HCT116 (cell line): Measurements from ENCODE around the gene ARTN. TPM values are rescaled to one million over a fixed set of nuclear protein-coding genes. Genes with fewer than 3 reads are reported as not detected.

ENCODE experiments used
- ATAC-seq: fragments of 200-7000 bp; cut with Tn5 transposase; 2 replicates; pipeline ENCODE4 v1.9.1; 2020; ENCODE audit warnings: mild to moderate bottlenecking, moderate library complexity
- BruUV-seq: library from RNA; stranded (reverse); fragments of 400-500 nt; replicated peaks from 2 replicates; lab custom pipeline; 2021; lab: Mats Ljungman, UMichigan
- CTCF ChIA-PET: fragments of 300-600 bp; sonication (Branson Sonifier 250); formaldehyde crosslinking; loops from one replicate; lab custom pipeline; 2021; ENCODE audit warnings: antibody characterized with exemption; lab: Charles Lee
- POLR2A ChIA-PET: fragments of 300-600, 350-600 bp; sonication (Branson Sonifier 250); formaldehyde crosslinking; loops from one replicate; lab custom pipeline; 2021; ENCODE audit warnings: antibody characterized with exemption; lab: Charles Lee
- RAD21 ChIA-PET, 2 experiments: fragments of 300-600 bp; sonication (Branson Sonifier 250); formaldehyde crosslinking; loops; one replicate each; lab custom pipeline; 2023; ENCODE audit warnings: low total read pairs in 2 of 2; ENCODE audit not compliant: uncharacterized antibody in 2 of 2, unreplicated experiment in 2 of 2, low non-redundant PET in 1 of 2; lab: Charles Lee
- DNase-seq: peaks from one replicate; pipeline ENCODE4 v3.0.0-alpha.2; 2010; ENCODE audit warnings: low read depth, low spot score
- H2AFZ ChIP-seq: fragments of 200-600 bp; shearing (Covaris generic), sonication (generic); 2 replicates; pipeline ENCODE4 v1.6.1; 2017; ENCODE audit warnings: low read depth, mixed run types, mixed read lengths, antibody characterized with exemption, low read length; ENCODE audit not compliant: poor library complexity, severe bottlenecking
- H3K27ac ChIP-seq: 2 replicates; pipeline ENCODE4 v1.5.1; 2012; ENCODE audit warnings: low read depth, low read length
- H3K27me3 ChIP-seq: fragments of 200-600 bp; sonication (generic); 2 replicates; pipeline ENCODE4 v1.6.1; 2016; ENCODE audit warnings: mixed run types, low read length, mixed read lengths; ENCODE audit not compliant: insufficient read depth
- H3K36me3 ChIP-seq, 2 experiments: fragments of 200-500 bp in 1 of 2; fragments of 200-600 bp in 1 of 2; sonication (Bioruptor generic) in 1 of 2; sonication (generic) in 1 of 2; 2 replicates each; pipeline versions ENCODE4 v1.5.1 to v1.6.1; 2014 to 2016; ENCODE audit warnings: low read length in 2 of 2, inconsistent platforms in 1 of 2, mixed read lengths in 1 of 2, mixed run types in 1 of 2; ENCODE audit not compliant: insufficient read depth in 2 of 2, control insufficient read depth in 1 of 2
- H3K4me1 ChIP-seq, 2 experiments: fragments of 200-600 bp in 1 of 2; sonication (generic) in 1 of 2; 2 replicates each; pipeline versions ENCODE4 v1.5.1 to v1.6.1; 2012 to 2017; ENCODE audit warnings: low read length in 2 of 2, inconsistent platforms in 1 of 2, mild to moderate bottlenecking in 1 of 2, mixed read lengths in 1 of 2, mixed run types in 1 of 2, moderate library complexity in 1 of 2; ENCODE audit not compliant: insufficient read depth in 2 of 2, control insufficient read depth in 1 of 2
- H3K4me2 ChIP-seq: fragments of 200-600 bp; sonication (generic); 2 replicates; pipeline ENCODE4 v1.6.1; 2017; ENCODE audit warnings: mixed run types, low read length, mixed read lengths
- H3K4me3 ChIP-seq, 2 experiments: fragments of 200-600 bp in 1 of 2; sonication (generic) in 1 of 2; replicated peaks in 1 of 2; 2 replicates each; pipeline ENCODE4 v1.5.1; 2011 to 2016; ENCODE audit warnings: low read length in 2 of 2, control low read depth in 1 of 2, low read depth in 1 of 2, mild to moderate bottlenecking in 1 of 2, mixed read lengths in 1 of 2, mixed run types in 1 of 2
- H3K79me2 ChIP-seq: fragments of 200-600 bp; sonication (generic); 2 replicates; pipeline ENCODE4 v1.6.1; 2017; ENCODE audit warnings: mild to moderate bottlenecking, mixed run types, low read length, moderate library complexity, mixed read lengths; ENCODE audit not compliant: insufficient read depth
- H3K9ac ChIP-seq: fragments of 200-600 bp; sonication (generic); 2 replicates; pipeline ENCODE4 v1.6.1; 2016; ENCODE audit warnings: low read length, mixed read lengths
- H3K9me2 ChIP-seq: fragments of 200-600 bp; sonication (generic), shearing (Covaris generic); 2 replicates; pipeline ENCODE4 v1.6.1; 2017; ENCODE audit warnings: mixed run types, mild to moderate bottlenecking, moderate library complexity; ENCODE audit not compliant: insufficient read depth
- H3K9me3 ChIP-seq, 2 experiments: fragments of 200-500 bp in 1 of 2; fragments of 200-600 bp in 1 of 2; sonication (Bioruptor generic) in 1 of 2; sonication (generic) in 1 of 2; 2 replicates each; pipeline ENCODE4 v1.6.1; 2014 to 2017; ENCODE audit warnings: low read length in 2 of 2, mixed read lengths in 2 of 2, inconsistent platforms in 1 of 2, low read depth in 1 of 2, mild to moderate bottlenecking in 1 of 2, mixed run types in 1 of 2, moderate library complexity in 1 of 2; ENCODE audit not compliant: control insufficient read depth in 1 of 2, insufficient read depth in 1 of 2
- H4K20me1 ChIP-seq: fragments of 200-600 bp; sonication (generic), shearing (Covaris generic); 2 replicates; pipeline ENCODE4 v1.6.1; 2017; ENCODE audit warnings: mixed run types, mild to moderate bottlenecking, moderate library complexity; ENCODE audit not compliant: insufficient read depth
- CBX3 ChIP-seq: IDR thresholded peaks from 2 replicates; pipeline ENCODE4 v1.6.1; 2012; ENCODE audit warnings: low read depth
- EZH2 ChIP-seq: fragments of 200-600 bp; sonication (generic); IDR thresholded peaks from 2 replicates; pipeline ENCODE4 v1.6.1; 2017; ENCODE audit warnings: antibody characterized with exemption, mixed run types
- FOSL1 ChIP-seq: IDR thresholded peaks from 2 replicates; pipeline ENCODE4 v1.6.1; 2012; ENCODE audit warnings: low read depth
- JUND ChIP-seq: IDR thresholded peaks from 2 replicates; pipeline ENCODE4 v1.6.1; 2012
- MAX ChIP-seq: IDR thresholded peaks from 2 replicates; pipeline ENCODE4 v1.6.1; 2012
- SIN3A ChIP-seq: IDR thresholded peaks from 2 replicates; pipeline ENCODE4 v1.6.1; 2012; ENCODE audit warnings: low read depth
- TCF7L2 ChIP-seq: IDR thresholded peaks from 2 replicates; pipeline ENCODE4 v1.7.0; 2011; ENCODE audit warnings: borderline replicate concordance, inconsistent platforms; ENCODE audit not compliant: insufficient read depth, insufficient read length; ENCODE audit errors: extremely low read depth
- ZFX ChIP-seq: fragments of 450-650 bp; IDR thresholded peaks from 2 replicates; pipeline ENCODE4 v1.6.1; 2017
- intact Hi-C: fragments of 100-400 bp; cut with micrococcal nuclease; formaldehyde crosslinking; loops from 2 replicates; pipeline ENCODE4 v1.10.0; 2022
- total RNA-seq: library from RNA; stranded (reverse); gene quantifications from one replicate; pipeline ENCODE4 v1.2.1, GENCODE V29; 2021; ENCODE audit not compliant: unreplicated experiment
- TF ChIP-seq, protein P1 (sequence below): IDR thresholded peaks from 2 replicates; pipeline ENCODE4 v1.6.1; 2012; ENCODE audit warnings: low read depth

ARTN gene
- total RNA-seq, 1 experiment from 2014 or later, result 36.4 TPM

GRCh38 chr1:43945674-43946235 is 12.2 kb downstream of the ARTN start:
- no peak for DNase-seq
- H3K36me3 ChIP-seq, result 0 out of 4 replicates have a peak, but pooled peaks cover 0 to 3% of the 10 kb centered on the region in 2 experiments
- no peak for ATAC-seq
- H3K9me3 ChIP-seq, result no peaks in the 10 kb centered on the region
- peak overlapping the region; percentile 88 for H3K27ac ChIP-seq
- peaks cover 10 to 23% of the 10 kb centered on the region in 2 experiments; a peak in 3 of 4 replicates for H3K4me1 ChIP-seq
- peak overlapping the region; percentile 76 for H3K9ac ChIP-seq
- ChIA-PET RAD21 (interaction anchor here (1.2 to 2.0 kb wide), 3 partner anchors 11 to 182 kb away, joined by 4 to 10 read pairs (median 9); partner anchors contain the start of gene ARTN (in 2 of the 2)), POLR2A (interaction anchor here (0.6 to 0.8 kb wide), 4 partner anchors 8 to 186 kb away, joined by 3 read pairs; no protein-coding TSS in a partner anchor), CTCF (interaction anchor here (1.1 to 9.8 kb wide), 4 partner anchors 13 to 182 kb away, joined by 3 to 130 read pairs (median 14); partner anchors contain the start of gene ARTN)
- intact Hi-C loops, result loop anchor here (1.0 kb wide), 1 partner anchor 182 kb away; no protein-coding TSS in a partner anchor
- H4K20me1 ChIP-seq, result no peaks in the 10 kb centered on the region
- H3K9me2 ChIP-seq, result no peaks in the 10 kb centered on the region
- peaks cover 11% of the 10 kb centered on the region for H3K79me2 ChIP-seq
- TSS peak; percentile 88 for BruUV-seq
- no peak for TF ChIP-seq CBX3
- no peak for TF ChIP-seq SIN3A
- no peak for TF ChIP-seq JUND
- peak overlapping the region; percentile 96 for H3K4me2 ChIP-seq
- H3K4me3 ChIP-seq, result peak overlapping the region; percentile 77 to 97
- H2AFZ ChIP-seq, result peak overlapping the region; percentile 37
- no peaks in the 10 kb centered on the region for H3K27me3 ChIP-seq

GRCh38 chr1:43946236-43947060 is 12.8 kb downstream of the ARTN start, which contains the start of gene IPO13:
TSS of gene IPO13 (plus strand) at chr1:43946950. CDS start at chr1:43947601, 651 bp downstream.
- no peaks in the 10 kb centered on the region for H4K20me1 ChIP-seq
- ChIA-PET RAD21 (interaction anchor here in 1 of 2 experiments (0.6 to 2.0 kb wide), 3 partner anchors 12 to 348 kb away, joined by 3 to 10 read pairs (median 9); partner anchors contain the start of gene ARTN), POLR2A (interaction anchor here (0.6 to 1.4 kb wide), 5 partner anchors 11 to 187 kb away, joined by 3 to 9 read pairs (median 3); no protein-coding TSS in a partner anchor), CTCF (interaction anchor here (1.1 to 9.8 kb wide), 4 partner anchors 13 to 183 kb away, joined by 3 to 130 read pairs (median 14); partner anchors contain the start of gene ARTN)
- peak within 1 kb of the TSS; percentile 96 for H3K4me2 ChIP-seq
- H3K27ac ChIP-seq, result peak within 1 kb of the TSS; percentile 88
- peak within 1 kb of the TSS; percentile 56 for H2AFZ ChIP-seq
- intact Hi-C loops, result loop anchor here (1.0 kb wide), 1 partner anchor 183 kb away; no protein-coding TSS in a partner anchor
- no peaks in the 10 kb centered on the region for H3K27me3 ChIP-seq
- H3K4me3 ChIP-seq, result peak within 1 kb of the TSS; percentile 77 to 97
- no peaks in the 10 kb centered on the region for H3K9me2 ChIP-seq
- peak; percentile 93 for DNase-seq
- no peaks in the 10 kb centered on the region for H3K9me3 ChIP-seq
- peak within 1 kb of the TSS; percentile 76 for H3K9ac ChIP-seq
- no TSS peak for BruUV-seq
- peak; percentile 95 for ATAC-seq
- H3K4me1 ChIP-seq, result peaks cover 10 to 23% of the 10 kb centered on the region in 2 experiments; a peak in 3 of 4 replicates
- H3K36me3 ChIP-seq, result 0 out of 4 replicates have a peak, but pooled peaks cover 0 to 3% of the 10 kb centered on the region in 2 experiments
- H3K79me2 ChIP-seq, result peaks cover 11% of the 10 kb centered on the region
- TF ChIP-seq EZH2 (no peak), MAX (peak; percentile 99), CBX3 (peak; percentile 95), ZFX (peak; percentile 72; the same call in 1 of the 2 replicates), FOSL1 (no peak), SIN3A (peak; percentile 86), TCF7L2 (peak; percentile 34)
- TF ChIP-seq, protein P1, sequence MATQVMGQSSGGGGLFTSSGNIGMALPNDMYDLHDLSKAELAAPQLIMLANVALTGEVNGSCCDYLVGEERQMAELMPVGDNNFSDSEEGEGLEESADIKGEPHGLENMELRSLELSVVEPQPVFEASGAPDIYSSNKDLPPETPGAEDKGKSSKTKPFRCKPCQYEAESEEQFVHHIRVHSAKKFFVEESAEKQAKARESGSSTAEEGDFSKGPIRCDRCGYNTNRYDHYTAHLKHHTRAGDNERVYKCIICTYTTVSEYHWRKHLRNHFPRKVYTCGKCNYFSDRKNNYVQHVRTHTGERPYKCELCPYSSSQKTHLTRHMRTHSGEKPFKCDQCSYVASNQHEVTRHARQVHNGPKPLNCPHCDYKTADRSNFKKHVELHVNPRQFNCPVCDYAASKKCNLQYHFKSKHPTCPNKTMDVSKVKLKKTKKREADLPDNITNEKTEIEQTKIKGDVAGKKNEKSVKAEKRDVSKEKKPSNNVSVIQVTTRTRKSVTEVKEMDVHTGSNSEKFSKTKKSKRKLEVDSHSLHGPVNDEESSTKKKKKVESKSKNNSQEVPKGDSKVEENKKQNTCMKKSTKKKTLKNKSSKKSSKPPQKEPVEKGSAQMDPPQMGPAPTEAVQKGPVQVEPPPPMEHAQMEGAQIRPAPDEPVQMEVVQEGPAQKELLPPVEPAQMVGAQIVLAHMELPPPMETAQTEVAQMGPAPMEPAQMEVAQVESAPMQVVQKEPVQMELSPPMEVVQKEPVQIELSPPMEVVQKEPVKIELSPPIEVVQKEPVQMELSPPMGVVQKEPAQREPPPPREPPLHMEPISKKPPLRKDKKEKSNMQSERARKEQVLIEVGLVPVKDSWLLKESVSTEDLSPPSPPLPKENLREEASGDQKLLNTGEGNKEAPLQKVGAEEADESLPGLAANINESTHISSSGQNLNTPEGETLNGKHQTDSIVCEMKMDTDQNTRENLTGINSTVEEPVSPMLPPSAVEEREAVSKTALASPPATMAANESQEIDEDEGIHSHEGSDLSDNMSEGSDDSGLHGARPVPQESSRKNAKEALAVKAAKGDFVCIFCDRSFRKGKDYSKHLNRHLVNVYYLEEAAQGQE, result peak; percentile 78
